Neutrophil (primary cell): ENCODE measurements around the gene NMNAT2.

Source experiments
- H3K27ac ChIP-seq: fragments of 200-600 bp; sonication (generic); 2 replicates; pipeline ENCODE4 v1.5.1; 2016; ENCODE audit warnings: mild to moderate bottlenecking, moderate library complexity
- H3K27me3 ChIP-seq: fragments of 200-600 bp; sonication (generic); 2 replicates; pipeline ENCODE4 v1.6.0; 2016; ENCODE audit warnings: mild to moderate bottlenecking
- H3K36me3 ChIP-seq: fragments of 200-600 bp; sonication (generic); 2 replicates; pipeline ENCODE4 v1.5.1; 2017
- H3K4me1 ChIP-seq, 2 experiments: fragments of 200-600 bp in 1 of 2; sonication (generic) in 1 of 2; 1 replicate in 1 of 2; 2 replicates in 1 of 2; pipeline versions ENCODE4 v1.5.1 to v1.6.1; 2013 to 2016; ENCODE audit warnings: low read depth in 1 of 2, low read length in 1 of 2, mild to moderate bottlenecking in 1 of 2, moderate library complexity in 1 of 2; ENCODE audit not compliant: control insufficient read depth in 1 of 2, insufficient read depth in 1 of 2
- H3K4me3 ChIP-seq, 2 experiments: fragments of 200-600 bp in 1 of 2; sonication (generic) in 1 of 2; 1 replicate in 1 of 2; 2 replicates in 1 of 2; pipeline ENCODE4 v1.5.1; 2013 to 2016; ENCODE audit warnings: low read depth in 1 of 2, low read length in 1 of 2, mild to moderate bottlenecking in 1 of 2, moderate library complexity in 1 of 2
- H3K9me3 ChIP-seq: fragments of 200-600 bp; sonication (generic); 2 replicates; pipeline ENCODE4 v1.5.1; 2016
- CTCF ChIP-seq: fragments of 200-600 bp; sonication (generic); IDR thresholded peaks from 2 replicates; pipeline ENCODE4 v1.5.1; 2016; ENCODE audit warnings: antibody characterized with exemption

The NMNAT2 gene

DNA sequence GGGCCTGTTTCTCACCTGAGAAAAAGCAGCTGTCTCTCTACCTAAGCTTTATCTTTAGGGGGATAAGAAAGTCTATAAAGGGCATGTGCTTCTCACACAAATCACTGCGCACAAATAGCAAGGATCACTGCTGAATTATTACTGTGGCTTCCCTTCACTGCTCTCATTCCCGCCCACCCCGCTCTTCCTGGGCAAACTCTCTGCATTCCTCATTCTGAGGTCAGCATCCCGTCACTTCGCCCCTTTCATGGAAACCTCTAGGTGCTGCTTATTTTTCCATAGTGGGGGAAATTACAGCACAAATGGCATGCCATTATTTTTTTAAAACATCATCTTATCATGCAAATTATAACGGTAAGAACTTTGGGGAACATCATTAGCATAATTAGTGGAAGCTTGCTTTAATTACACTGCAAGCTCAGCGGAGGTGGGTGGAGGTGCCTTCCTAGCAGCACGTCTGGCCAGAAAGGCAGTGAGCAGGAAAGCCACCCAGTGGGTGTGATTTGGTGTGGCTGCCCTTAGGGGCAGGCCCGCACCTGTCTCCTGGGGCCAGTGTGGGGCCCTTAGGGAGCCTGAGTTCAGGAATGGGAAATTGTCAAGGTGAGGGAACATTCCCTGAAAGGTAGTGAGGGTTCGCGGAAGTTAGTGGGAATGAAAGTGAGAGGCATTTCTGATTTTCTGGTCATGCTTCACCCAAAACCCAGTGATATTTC lies 126.2 kb downstream of the NMNAT2 start:
- Histone ChIP-seq H3K4me1 (no peaks in the 10 kb centered on the region), H3K4me3 (no peak overlapping the region), H3K27ac (no peak overlapping the region), H3K36me3 (no peaks in the 10 kb centered on the region), H3K27me3 (no peaks in the 10 kb centered on the region), H3K9me3 (no peaks in the 10 kb centered on the region)
- TF ChIP-seq CTCF: no peak

GRCh38 chr1:183291216-183291762 lies 126.9 kb downstream of the NMNAT2 start:
- H3K27ac ChIP-seq: no peak overlapping the region

DNA sequence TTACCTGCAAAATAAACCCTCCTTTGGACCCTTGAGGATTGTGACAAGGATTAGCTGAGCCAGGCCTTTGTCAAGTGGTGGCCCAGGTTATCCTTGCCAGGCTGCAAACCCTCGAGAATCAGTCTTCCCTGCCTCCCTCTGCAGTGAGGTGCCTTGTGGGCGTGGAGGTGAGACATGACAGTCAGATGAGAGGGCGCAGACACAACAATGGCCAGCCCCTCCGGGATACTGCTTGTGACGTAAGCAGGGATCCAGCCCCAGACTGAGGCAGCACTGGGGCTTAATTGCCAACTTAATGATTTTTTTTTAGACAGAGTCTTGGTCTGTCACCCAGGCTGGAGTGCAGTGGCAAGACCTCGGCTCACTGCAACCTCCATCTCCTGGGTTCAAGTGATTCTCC lies 127.6 kb downstream of the NMNAT2 start:
- H3K4me3 ChIP-seq: no peak overlapping the region
- H3K27me3 ChIP-seq: no peaks in the 10 kb centered on the region
- no peaks in the 10 kb centered on the region for H3K36me3 ChIP-seq
- TF ChIP-seq CTCF: no peak
- H3K27ac ChIP-seq: no peak overlapping the region
- no peaks in the 10 kb centered on the region for H3K4me1 ChIP-seq
- no peaks in the 10 kb centered on the region for H3K9me3 ChIP-seq

More at GRCh38 chr1:183291216-183291762, 126.9 kb downstream of the NMNAT2 start:
- no peaks in the 10 kb centered on the region for H3K9me3 ChIP-seq
- H3K4me3 ChIP-seq: no peak overlapping the region
- no peaks in the 10 kb centered on the region for H3K36me3 ChIP-seq
- no peaks in the 10 kb centered on the region for H3K27me3 ChIP-seq
- H3K4me1 ChIP-seq: no peaks in the 10 kb centered on the region
- TF ChIP-seq CTCF: no peak

DNA sequence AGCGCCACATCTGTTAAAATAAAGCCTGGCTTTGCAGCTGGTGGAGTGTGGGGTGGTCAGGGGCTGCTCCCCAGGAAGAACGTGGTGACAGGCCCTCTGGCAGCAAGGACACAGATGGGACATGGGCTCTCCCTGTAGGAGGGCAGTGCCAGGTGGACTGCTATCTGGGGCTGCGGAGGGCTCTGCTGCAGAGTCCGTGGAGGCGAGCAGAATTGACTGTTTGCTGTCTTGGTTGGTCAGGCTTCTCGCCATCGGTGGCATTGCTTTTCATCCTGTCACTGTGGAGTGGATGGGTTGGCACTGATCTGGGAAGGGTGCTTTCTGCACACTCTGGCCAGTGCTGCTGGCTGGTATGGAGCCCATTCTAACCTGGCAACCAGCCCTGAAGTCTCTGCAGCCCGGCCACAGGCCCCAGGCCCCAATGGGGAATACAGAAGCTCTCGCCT lies 129.1 kb downstream of the NMNAT2 start:
- Histone ChIP-seq H3K36me3 (no peaks in the 10 kb centered on the region), H3K27me3 (no peaks in the 10 kb centered on the region), H3K4me3 (no peak overlapping the region), H3K27ac (no peak overlapping the region), H3K9me3 (no peaks in the 10 kb centered on the region), H3K4me1 (no peaks in the 10 kb centered on the region)
- TF ChIP-seq CTCF: no peak

GRCh38 chr1:183288583-183288982 lies 129.6 kb downstream of the NMNAT2 start:
- no peak for TF ChIP-seq CTCF
- Histone ChIP-seq H3K4me1 (no peaks in the 10 kb centered on the region), H3K4me3 (no peak overlapping the region), H3K9me3 (no peaks in the 10 kb centered on the region), H3K27me3 (no peaks in the 10 kb centered on the region), H3K36me3 (no peaks in the 10 kb centered on the region), H3K27ac (no peak overlapping the region)
